ENCODE data around the gene KCTD5. TPM values are rescaled to one million over a fixed set of nuclear protein-coding genes. Genes with fewer than 3 reads are reported as not detected.
"Not testable (repeated sequence)": the region's sequence is repeated elsewhere in the genome, so short reads cannot be mapped to it uniquely, and the experiment has no call there.

Gene KCTD5, protein sequence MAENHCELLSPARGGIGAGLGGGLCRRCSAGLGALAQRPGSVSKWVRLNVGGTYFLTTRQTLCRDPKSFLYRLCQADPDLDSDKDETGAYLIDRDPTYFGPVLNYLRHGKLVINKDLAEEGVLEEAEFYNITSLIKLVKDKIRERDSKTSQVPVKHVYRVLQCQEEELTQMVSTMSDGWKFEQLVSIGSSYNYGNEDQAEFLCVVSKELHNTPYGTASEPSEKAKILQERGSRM
- 10 to 100 TPM; 17.6 to 30.0 (median 26.2) TPM for total RNA-seq

DNA sequence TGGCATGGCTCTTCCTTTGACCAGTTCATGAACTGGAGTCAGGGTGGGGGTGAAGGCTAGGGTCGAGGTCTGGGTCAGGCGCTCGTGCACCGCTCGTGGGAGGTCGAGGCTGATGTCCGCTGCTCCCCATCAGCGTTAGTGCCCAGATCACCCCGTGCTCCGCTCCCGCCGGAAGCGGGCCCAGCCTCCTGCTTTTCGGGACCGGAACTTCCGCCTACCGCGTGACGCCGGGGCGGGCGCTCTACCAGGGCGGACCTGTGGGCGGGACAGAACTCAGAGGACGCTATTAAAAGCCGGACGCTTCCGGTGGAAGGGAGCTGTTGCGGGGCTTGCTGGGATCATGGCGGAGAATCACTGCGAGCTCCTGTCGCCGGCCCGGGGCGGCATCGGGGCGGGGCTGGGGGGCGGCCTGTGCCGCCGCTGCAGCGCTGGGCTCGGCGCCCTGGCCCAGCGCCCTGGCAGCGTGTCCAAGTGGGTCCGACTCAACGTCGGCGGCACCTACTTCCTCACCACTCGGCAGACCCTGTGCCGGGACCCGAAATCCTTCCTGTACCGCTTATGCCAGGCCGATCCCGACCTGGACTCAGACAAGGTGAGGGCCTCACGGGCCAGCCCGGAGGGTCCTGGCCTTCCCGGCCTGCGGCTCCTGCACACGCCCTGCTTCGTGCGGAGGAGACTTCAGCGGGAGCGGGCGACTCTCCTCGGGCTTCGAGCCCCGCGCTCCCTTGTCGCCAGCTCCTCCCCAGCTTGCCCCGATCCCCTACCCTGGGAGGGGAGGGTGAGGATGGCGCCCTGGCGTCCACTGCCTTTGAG is at the start of gene KCTD5:
TSS of gene KCTD5 (plus strand) at position 315 of the 813 bp plus-strand sequence. CDS start at position 341, 26 bp downstream.
- 0 to 3% (median 0%) methylated on average over 4 to 22 of the region's 73 CpGs; no CpG with 5 or more reads in 5 of the 10 experiments for WGBS, 10 experiments
- H3K4me1 ChIP-seq (replicated peaks in 1 of 2): peaks cover 4 to 6% of the 10 kb centered on the region in 2 donors
- H3K4me3 ChIP-seq: peak within 1 kb of the TSS; percentile 88 to 100 (median 96)
- ATAC-seq (replicated peaks in 6 of 8): peak; percentile 88 to 98 (median 96)
- in situ Hi-C loops (cut with MboI; ENCODE audit: low pct_unique_long_range_greater_than_20kb in 2 of 9, low sequenced_read_pairs in 9 of 9, unreplicated experiment in 9 of 9): no loop called here
- H3K27ac ChIP-seq: peak within 1 kb of the TSS; percentile 76 to 86

DNA sequence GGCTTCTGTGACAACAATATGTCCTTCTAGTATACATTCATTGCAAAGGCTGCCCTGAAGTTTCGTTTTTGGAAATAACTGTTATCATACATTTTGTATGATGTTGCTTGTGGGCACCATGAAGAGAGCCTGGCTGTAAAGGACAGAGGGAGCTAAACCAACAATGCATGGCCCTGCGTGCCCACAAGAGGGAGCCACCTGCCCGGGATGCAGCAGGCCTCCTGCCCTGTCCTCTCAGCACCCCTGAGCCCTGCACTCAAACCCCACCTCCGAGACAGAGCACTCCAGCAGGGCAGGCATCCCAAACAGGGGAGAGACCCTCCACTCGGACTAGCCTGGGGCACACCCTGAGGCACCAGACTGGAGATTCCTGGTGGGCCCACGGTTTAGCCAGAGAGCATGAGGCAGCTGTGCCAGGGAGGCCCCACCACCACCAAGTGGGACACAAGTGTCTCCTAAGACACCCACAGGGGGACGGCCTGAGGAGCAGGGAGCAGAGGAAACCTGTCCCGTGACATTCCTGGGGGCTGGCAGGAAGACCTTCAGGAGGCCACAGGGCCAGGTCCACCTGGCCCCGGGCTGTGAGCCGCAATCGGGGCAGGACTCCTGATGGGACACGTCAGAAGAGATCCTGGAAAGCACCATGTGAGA is 43.1 kb upstream of the KCTD5 start:
- ATAC-seq (replicated peaks in 6 of 8): peak; percentile 62 to 94 (median 72)
- no CpG with 5 or more reads among the region's 12 CpGs for WGBS, 10 experiments
- in situ Hi-C loops (cut with MboI; ENCODE audit: low pct_unique_long_range_greater_than_20kb in 2 of 9, low sequenced_read_pairs in 9 of 9, unreplicated experiment in 9 of 9); H3K27ac ChIP-seq; H3K4me3 ChIP-seq; H3K4me1 ChIP-seq (replicated peaks in 1 of 2): not testable (repeated sequence)

DNA sequence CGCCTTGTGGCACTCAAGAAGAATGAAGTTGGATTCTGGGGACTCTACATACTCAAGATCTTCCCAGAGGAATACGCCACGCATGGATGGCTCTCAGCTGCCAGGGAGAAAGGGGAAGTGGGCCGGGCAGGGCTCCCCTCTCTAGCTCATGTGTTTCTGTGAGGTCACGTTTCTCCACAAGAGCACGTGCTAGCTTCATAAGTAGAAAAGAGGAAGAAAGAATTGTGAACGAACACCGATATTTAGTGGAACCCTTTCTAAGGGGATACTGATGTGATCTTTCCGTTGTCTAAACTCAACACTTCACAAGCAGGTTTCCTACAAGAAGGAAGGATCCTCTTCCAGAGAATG is 42.6 kb upstream of the KCTD5 start:
- WGBS, 10 experiments: no CpG with 5 or more reads among the region's 9 CpGs
- H3K4me3 ChIP-seq; ATAC-seq (replicated peaks in 6 of 8); H3K4me1 ChIP-seq (replicated peaks in 1 of 2); H3K27ac ChIP-seq; in situ Hi-C loops (cut with MboI; ENCODE audit: low pct_unique_long_range_greater_than_20kb in 2 of 9, low sequenced_read_pairs in 9 of 9, unreplicated experiment in 9 of 9): not testable (repeated sequence)

DNA sequence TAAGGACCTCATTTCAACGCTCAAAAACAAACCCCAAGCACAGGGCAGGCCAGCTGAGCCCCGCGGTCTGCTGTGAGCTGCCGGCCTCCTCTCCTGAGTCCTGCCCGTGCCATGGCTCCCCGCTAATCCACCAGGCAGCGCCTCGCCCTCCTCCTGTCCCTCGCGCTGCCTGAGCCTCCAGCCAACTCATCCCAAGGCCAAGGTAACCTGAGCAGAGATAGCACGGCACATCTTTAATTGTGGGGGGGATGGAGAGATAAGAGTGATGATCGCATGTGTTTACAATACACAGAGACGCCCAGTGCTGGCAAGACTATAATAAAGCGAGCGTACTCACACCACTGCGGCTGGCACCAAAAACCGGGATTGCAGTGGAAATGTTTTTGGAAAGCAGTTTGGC is 39.8 kb upstream of the KCTD5 start:
- in situ Hi-C loops (cut with MboI; ENCODE audit: low pct_unique_long_range_greater_than_20kb in 2 of 9, low sequenced_read_pairs in 9 of 9, unreplicated experiment in 9 of 9); H3K4me3 ChIP-seq; H3K4me1 ChIP-seq (replicated peaks in 1 of 2); H3K27ac ChIP-seq; ATAC-seq (replicated peaks in 6 of 8): not testable (repeated sequence)
- no CpG with 5 or more reads among the region's 17 CpGs for WGBS, 10 experiments

DNA sequence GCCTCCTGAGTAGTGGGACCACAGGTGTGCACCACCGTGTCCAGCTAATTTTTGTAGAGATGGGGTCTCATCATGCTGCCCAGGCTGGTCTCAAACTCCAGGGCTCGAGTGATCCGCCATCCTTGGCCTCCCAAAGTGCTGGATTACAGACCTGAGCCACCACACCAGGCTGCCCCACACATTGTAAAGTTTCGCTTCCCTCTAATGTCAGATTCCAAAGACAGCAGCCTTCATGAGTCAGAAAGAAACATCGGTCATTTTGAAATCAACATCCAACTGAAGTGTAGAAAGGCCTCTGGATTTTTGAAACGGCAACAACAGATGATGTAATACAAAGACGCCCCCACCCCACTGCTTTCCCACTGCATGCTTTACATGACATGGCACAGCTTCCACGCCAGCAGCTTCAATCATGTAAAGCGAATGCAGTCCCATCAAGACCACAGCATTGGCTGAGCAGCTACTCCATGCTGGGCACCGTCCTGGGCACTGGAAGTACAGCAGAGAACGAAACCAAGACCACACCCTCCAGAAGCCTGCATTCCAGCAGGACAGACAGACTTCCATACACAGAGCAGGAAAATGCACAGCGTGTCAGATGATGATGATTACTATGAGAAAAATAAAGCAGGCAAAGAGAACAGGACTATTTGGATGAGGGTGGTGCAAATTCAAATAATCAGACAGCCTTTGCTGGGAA is 37.4 kb upstream of the KCTD5 start:
- WGBS, 10 experiments: no CpG with 5 or more reads among the region's 12 CpGs
- H3K4me3 ChIP-seq; in situ Hi-C loops (cut with MboI; ENCODE audit: low pct_unique_long_range_greater_than_20kb in 2 of 9, low sequenced_read_pairs in 9 of 9, unreplicated experiment in 9 of 9); H3K27ac ChIP-seq; H3K4me1 ChIP-seq (replicated peaks in 1 of 2): not testable (repeated sequence)
- peak in 4 of 8 experiments; percentile 9 to 93 (median 68) for ATAC-seq (replicated peaks in 6 of 8)

DNA sequence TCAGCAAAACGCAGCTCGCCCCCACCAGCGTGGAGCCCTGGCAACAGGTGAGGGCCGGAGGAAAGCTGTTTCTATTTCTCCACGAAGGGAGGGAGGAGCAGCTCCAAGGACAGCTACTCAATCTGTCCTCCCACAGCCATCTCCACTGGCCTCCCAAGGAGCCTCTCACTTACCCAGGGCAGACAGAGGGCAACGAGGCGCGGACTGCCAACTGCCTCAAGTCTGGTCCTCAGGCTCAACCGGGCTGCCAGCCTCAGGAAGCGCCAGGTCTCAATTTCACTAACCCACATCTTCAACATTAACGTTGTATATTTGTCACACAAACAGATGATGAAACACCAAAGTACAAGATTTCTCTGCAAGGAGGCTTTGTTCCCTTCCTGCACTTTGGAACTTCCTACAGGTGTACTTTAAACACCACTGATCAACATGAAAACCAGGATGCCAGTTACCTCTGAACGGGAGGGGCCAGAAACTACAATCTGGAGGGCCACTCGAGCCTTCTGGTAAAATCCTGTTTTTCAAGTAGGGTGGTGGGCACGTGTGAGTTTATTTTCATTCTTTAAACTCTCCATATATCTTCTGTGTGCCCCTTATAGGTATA is 31.0 kb upstream of the KCTD5 start:
- in situ Hi-C loops (cut with MboI; ENCODE audit: low pct_unique_long_range_greater_than_20kb in 2 of 9, low sequenced_read_pairs in 9 of 9, unreplicated experiment in 9 of 9); ATAC-seq (replicated peaks in 6 of 8); H3K4me1 ChIP-seq (replicated peaks in 1 of 2); H3K27ac ChIP-seq; H3K4me3 ChIP-seq: not testable (repeated sequence)
- WGBS, 10 experiments: no CpG with 5 or more reads among the region's 14 CpGs

DNA sequence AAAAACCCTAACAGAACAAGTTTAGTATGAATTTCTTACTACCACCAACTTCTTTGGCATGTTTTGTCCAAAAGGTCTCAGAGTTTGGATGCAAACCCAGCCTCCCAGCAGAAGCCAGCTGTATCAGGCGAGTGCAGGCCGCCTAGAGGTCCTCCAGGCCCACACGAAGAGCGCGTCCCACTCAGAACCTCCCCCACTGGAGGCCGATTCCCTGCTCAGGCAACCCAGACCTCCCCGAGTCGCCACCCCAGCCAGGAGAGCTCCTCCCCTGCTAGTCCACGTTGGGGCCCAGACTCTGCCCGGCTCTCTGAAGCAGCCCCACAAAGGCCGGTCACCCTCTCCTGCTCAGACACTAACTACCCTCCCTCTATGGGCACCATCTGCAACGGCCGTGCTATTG is 28.4 kb upstream of the KCTD5 start:
- H3K4me1 ChIP-seq (replicated peaks in 1 of 2); H3K27ac ChIP-seq; H3K4me3 ChIP-seq; in situ Hi-C loops (cut with MboI; ENCODE audit: low pct_unique_long_range_greater_than_20kb in 2 of 9, low sequenced_read_pairs in 9 of 9, unreplicated experiment in 9 of 9): not testable (repeated sequence)
- no CpG with 5 or more reads among the region's 13 CpGs for WGBS, 10 experiments
- ATAC-seq (replicated peaks in 6 of 8): peak in 5 of 8 experiments; percentile 11 to 44 (median 22)

DNA sequence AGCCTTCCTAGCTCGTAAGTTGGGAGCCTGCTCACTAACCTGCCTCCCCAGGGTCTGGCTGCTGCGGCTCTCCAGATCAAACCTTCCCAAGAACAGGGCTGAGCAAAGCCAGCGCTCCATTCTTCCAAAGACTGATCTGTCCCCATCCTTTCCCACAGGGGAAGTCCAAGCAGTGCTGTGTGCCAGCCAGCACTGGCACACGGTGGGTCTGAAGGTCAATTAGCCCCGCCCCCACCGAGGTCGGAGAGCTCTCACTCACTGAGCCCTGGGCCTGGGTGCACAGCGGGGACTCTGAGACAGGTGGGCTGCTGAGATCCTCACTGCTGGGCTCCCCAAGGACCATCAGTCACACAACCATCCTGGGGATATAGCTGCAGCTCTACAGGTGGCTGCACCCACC is 27.4 kb upstream of the KCTD5 start:
- peak in 2 of 8 experiments; percentile 16 to 24 for ATAC-seq (replicated peaks in 6 of 8)
- no CpG with 5 or more reads among the region's 8 CpGs for WGBS, 10 experiments
- H3K27ac ChIP-seq; in situ Hi-C loops (cut with MboI; ENCODE audit: low pct_unique_long_range_greater_than_20kb in 2 of 9, low sequenced_read_pairs in 9 of 9, unreplicated experiment in 9 of 9); H3K4me1 ChIP-seq (replicated peaks in 1 of 2); H3K4me3 ChIP-seq: not testable (repeated sequence)

DNA sequence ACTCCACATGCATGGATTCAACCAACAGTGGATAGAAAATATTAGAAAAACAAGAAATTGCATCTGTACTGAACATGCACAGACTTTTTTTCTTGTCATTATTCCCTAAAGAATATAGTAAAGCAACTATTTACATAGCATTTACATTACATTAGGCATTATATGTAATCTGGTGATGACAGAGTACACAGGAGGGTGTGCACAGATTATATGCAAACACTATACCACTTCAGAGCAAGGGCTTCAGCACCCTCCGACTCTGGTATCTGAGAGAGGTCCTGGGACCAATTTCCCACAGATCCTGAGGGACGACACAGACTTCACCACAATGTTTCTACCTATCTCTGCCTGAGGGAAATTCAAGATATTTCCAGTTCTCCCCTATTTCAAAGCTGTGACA is 25.3 kb upstream of the KCTD5 start:
- in situ Hi-C loops (cut with MboI; ENCODE audit: low pct_unique_long_range_greater_than_20kb in 2 of 9, low sequenced_read_pairs in 9 of 9, unreplicated experiment in 9 of 9): no loop called here
- Histone ChIP-seq H3K4me3 (no peak overlapping the region), H3K27ac (no peak overlapping the region), H3K4me1 (replicated peaks in 1 of 2) (no peaks in the 10 kb centered on the region)
- ATAC-seq (replicated peaks in 6 of 8): peak in 3 of 8 experiments; percentile 55 to 62 (median 57)
- 0 to 100% (median 75%) methylated on average over 1 to 2 of the region's 2 CpGs; no CpG with 5 or more reads in 3 of the 10 experiments for WGBS, 10 experiments

DNA sequence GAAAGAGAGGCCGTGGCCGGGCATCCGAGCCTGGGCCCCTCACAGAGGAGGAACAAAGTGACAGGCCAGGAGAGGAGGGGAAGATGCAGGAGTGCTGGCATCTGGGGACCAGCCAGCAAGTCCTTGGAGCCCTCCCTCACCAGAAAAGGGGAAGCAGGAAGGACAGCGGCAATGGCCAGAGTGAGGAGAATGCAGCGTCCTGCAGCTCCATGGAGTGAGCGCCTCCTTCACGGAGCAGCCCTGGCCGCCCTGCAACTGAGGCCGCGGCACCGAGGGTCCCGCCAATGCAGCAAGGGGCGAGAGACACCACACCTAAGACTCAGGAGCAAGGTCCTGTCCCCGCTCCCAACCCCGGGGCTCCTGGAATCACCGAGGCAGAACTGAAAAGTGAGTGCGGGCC is 24.5 kb upstream of the KCTD5 start:
- ATAC-seq (replicated peaks in 6 of 8): peak in 5 of 8 experiments; percentile 9 to 42 (median 29)
- H3K4me3 ChIP-seq; H3K27ac ChIP-seq; H3K4me1 ChIP-seq (replicated peaks in 1 of 2); in situ Hi-C loops (cut with MboI; ENCODE audit: low pct_unique_long_range_greater_than_20kb in 2 of 9, low sequenced_read_pairs in 9 of 9, unreplicated experiment in 9 of 9): not testable (repeated sequence)
- WGBS, 10 experiments: no CpG with 5 or more reads among the region's 17 CpGs

DNA sequence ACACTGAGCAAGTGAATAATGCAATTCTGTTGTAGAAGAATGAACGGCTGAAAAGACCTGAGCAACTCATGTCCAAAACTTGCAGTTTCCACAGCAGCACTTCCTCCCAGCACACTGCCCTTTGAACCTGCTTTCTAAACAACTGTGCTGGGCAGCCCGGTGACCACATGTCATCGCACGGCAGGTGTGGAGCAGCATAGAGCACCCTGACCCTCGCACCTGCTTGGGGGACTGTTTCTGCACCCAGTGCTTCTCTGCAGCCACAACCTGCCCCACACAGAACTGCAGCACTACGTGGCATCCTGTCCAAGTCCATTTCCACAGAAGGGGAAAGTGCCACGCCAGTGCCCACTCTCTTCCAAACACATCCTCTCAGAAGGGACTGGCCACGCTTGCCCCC is 22.8 kb upstream of the KCTD5 start:
- H3K4me3 ChIP-seq; in situ Hi-C loops (cut with MboI; ENCODE audit: low pct_unique_long_range_greater_than_20kb in 2 of 9, low sequenced_read_pairs in 9 of 9, unreplicated experiment in 9 of 9); H3K4me1 ChIP-seq (replicated peaks in 1 of 2); ATAC-seq (replicated peaks in 6 of 8); H3K27ac ChIP-seq: not testable (repeated sequence)
- 83 to 100% methylated on average over 1 to 2 of the region's 8 CpGs; no CpG with 5 or more reads in 8 of the 10 experiments for WGBS, 10 experiments

DNA sequence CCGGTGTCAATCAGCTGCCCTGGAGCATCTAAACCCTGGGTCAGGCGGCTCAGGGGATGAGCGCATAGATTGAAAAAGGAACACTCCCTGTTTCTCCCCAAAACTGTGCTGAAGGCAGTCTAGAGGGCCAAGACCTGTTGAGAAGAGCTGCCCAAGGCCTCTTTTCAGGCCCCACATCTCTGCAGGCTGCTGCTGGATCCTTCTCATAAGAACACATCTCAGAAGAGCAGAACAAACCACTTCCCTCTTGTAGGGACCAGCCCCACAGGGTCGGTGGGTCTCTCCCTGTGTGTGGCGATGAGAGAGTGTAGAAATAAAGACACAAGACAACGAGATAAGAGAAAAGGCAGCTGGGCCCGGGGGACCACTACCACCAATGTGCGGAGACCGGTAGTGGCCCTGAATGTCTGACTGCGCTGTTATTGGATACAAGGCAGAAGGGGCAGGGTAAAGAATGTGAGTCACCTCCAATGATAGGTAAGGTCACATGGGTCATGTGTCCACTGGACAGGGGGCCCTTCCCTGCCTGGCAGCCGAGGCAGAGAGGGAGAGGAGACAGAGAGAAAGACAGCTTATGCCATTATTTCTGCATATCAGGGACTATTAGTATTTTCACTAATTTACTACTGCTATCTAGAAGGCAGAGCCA is 22.2 kb upstream of the KCTD5 start:
- peak in 1 of 8 experiments; percentile 3 for ATAC-seq (replicated peaks in 6 of 8)
- 60 to 100% (median 80%) methylated on average over 1 to 3 of the region's 11 CpGs; no CpG with 5 or more reads in 7 of the 10 experiments for WGBS, 10 experiments
- H3K27ac ChIP-seq; H3K4me3 ChIP-seq; in situ Hi-C loops (cut with MboI; ENCODE audit: low pct_unique_long_range_greater_than_20kb in 2 of 9, low sequenced_read_pairs in 9 of 9, unreplicated experiment in 9 of 9); H3K4me1 ChIP-seq (replicated peaks in 1 of 2): not testable (repeated sequence)
